Measurements from ENCODE around the gene PPARD. TPM values are rescaled to one million over a fixed set of nuclear protein-coding genes. Genes with fewer than 3 reads are reported as not detected.
"Not testable (repeated sequence)": the region's sequence is repeated elsewhere in the genome, so short reads cannot be mapped to it uniquely, and the experiment has no call there.

The PPARD gene
- total and polyA plus RNA-seq, 4 donors = 4.9 to 44.1 (median 27.7) TPM

GRCh38 chr6:35428421-35429149 lies 86.2 kb downstream of the PPARD start:
- Histone ChIP-seq H3K36me3 (ENCODE audit: control insufficient read depth, insufficient read depth, low read length) (peaks cover 42% of the 10 kb centered on the region), H3K4me1 (ENCODE audit: control insufficient read depth, insufficient read depth, low read length) (peaks cover 23% of the 10 kb centered on the region), H3K9me3 (ENCODE audit: control insufficient read depth, insufficient read depth, low read length) (peaks cover 4% of the 10 kb centered on the region), H3K27ac (ENCODE audit: low read depth, low read length) (no peak overlapping the region), H3K4me3 (ENCODE audit: low read depth, low read length) (no peak overlapping the region), H3K27me3 (ENCODE audit: control insufficient read depth, insufficient read depth, low read length) (no peaks in the 10 kb centered on the region)
- WGBS (ENCODE audit: insufficient coverage) = 73% methylated on average over 5 of the region's 10 CpGs
- no peak for DNase-seq (ENCODE audit: low read depth in 4 of 6, low spot score in 6 of 6)

- Histone ChIP-seq H3K9me3 (ENCODE audit: control insufficient read depth, insufficient read depth, low read length) (peaks cover 4% of the 10 kb centered on the region), H3K27ac (ENCODE audit: low read depth, low read length) (no peak overlapping the region), H3K27me3 (ENCODE audit: control insufficient read depth, insufficient read depth, low read length) (no peaks in the 10 kb centered on the region), H3K36me3 (ENCODE audit: control insufficient read depth, insufficient read depth, low read length) (peaks cover 33% of the 10 kb centered on the region), H3K4me3 (ENCODE audit: low read depth, low read length) (no peak overlapping the region), H3K4me1 (ENCODE audit: control insufficient read depth, insufficient read depth, low read length) (peaks cover 23% of the 10 kb centered on the region)
- DNase-seq (ENCODE audit: low read depth in 4 of 6, low spot score in 6 of 6) = no peak
- no CpG with 5 or more reads among the region's 2 CpGs for WGBS (ENCODE audit: insufficient coverage)
Measured at GRCh38 chr6:35429463-35429862, 87.1 kb downstream of the PPARD start.

- no peak overlapping the region for H3K4me3 ChIP-seq (ENCODE audit: low read depth, low read length)
- H3K4me1 ChIP-seq (ENCODE audit: control insufficient read depth, insufficient read depth, low read length) = peaks cover 5% of the 10 kb centered on the region
- 82% methylated on average over 3 of the region's 4 CpGs for WGBS (ENCODE audit: insufficient coverage)
- H3K36me3 ChIP-seq (ENCODE audit: control insufficient read depth, insufficient read depth, low read length) = peaks cover 10% of the 10 kb centered on the region
- no peak overlapping the region for H3K27ac ChIP-seq (ENCODE audit: low read depth, low read length)
- no peak for DNase-seq (ENCODE audit: low read depth in 4 of 6, low spot score in 6 of 6)
- H3K27me3 ChIP-seq (ENCODE audit: control insufficient read depth, insufficient read depth, low read length) = no peaks in the 10 kb centered on the region
- H3K9me3 ChIP-seq (ENCODE audit: control insufficient read depth, insufficient read depth, low read length) = peaks cover 4% of the 10 kb centered on the region
Measured at GRCh38 chr6:35432291-35432690, 89.9 kb downstream of the PPARD start.

GRCh38 chr6:35432702-35433101 lies 90.3 kb downstream of the PPARD start:
- H3K36me3 ChIP-seq (ENCODE audit: control insufficient read depth, insufficient read depth, low read length); H3K4me1 ChIP-seq (ENCODE audit: control insufficient read depth, insufficient read depth, low read length); H3K27ac ChIP-seq (ENCODE audit: low read depth, low read length); H3K9me3 ChIP-seq (ENCODE audit: control insufficient read depth, insufficient read depth, low read length); H3K4me3 ChIP-seq (ENCODE audit: low read depth, low read length); DNase-seq (ENCODE audit: low read depth in 4 of 6, low spot score in 6 of 6); H3K27me3 ChIP-seq (ENCODE audit: control insufficient read depth, insufficient read depth, low read length): not testable (repeated sequence)
- 75% methylated on average over 1 of the region's 3 CpGs for WGBS (ENCODE audit: insufficient coverage)

GRCh38 chr6:35435074-35435837 lies 92.9 kb downstream of the PPARD start:
- H3K9me3 ChIP-seq (ENCODE audit: control insufficient read depth, insufficient read depth, low read length) = no peaks in the 10 kb centered on the region
- DNase-seq (ENCODE audit: low read depth in 4 of 6, low spot score in 6 of 6) = no peak
- H3K4me3 ChIP-seq (ENCODE audit: low read depth, low read length) = no peak overlapping the region
- H3K4me1 ChIP-seq (ENCODE audit: control insufficient read depth, insufficient read depth, low read length) = no peaks in the 10 kb centered on the region
- no peaks in the 10 kb centered on the region for H3K36me3 ChIP-seq (ENCODE audit: control insufficient read depth, insufficient read depth, low read length)
- no peak overlapping the region for H3K27ac ChIP-seq (ENCODE audit: low read depth, low read length)
- no peaks in the 10 kb centered on the region for H3K27me3 ChIP-seq (ENCODE audit: control insufficient read depth, insufficient read depth, low read length)
- WGBS (ENCODE audit: insufficient coverage) = 85% methylated on average over 14 of the region's 16 CpGs

- 75% methylated on average over 8 of the region's 8 CpGs for WGBS (ENCODE audit: insufficient coverage)
- Histone ChIP-seq H3K27me3 (ENCODE audit: control insufficient read depth, insufficient read depth, low read length) (no peaks in the 10 kb centered on the region), H3K27ac (ENCODE audit: low read depth, low read length) (no peak overlapping the region), H3K36me3 (ENCODE audit: control insufficient read depth, insufficient read depth, low read length) (no peaks in the 10 kb centered on the region), H3K4me1 (ENCODE audit: control insufficient read depth, insufficient read depth, low read length) (no peaks in the 10 kb centered on the region), H3K4me3 (ENCODE audit: low read depth, low read length) (no peak overlapping the region), H3K9me3 (ENCODE audit: control insufficient read depth, insufficient read depth, low read length) (no peaks in the 10 kb centered on the region)
- no peak for DNase-seq (ENCODE audit: low read depth in 4 of 6, low spot score in 6 of 6)
Measured at GRCh38 chr6:35436071-35436857, 93.9 kb downstream of the PPARD start.

- DNase-seq (ENCODE audit: low read depth in 4 of 6, low spot score in 6 of 6); H3K36me3 ChIP-seq (ENCODE audit: control insufficient read depth, insufficient read depth, low read length); H3K27ac ChIP-seq (ENCODE audit: low read depth, low read length); H3K4me3 ChIP-seq (ENCODE audit: low read depth, low read length); H3K9me3 ChIP-seq (ENCODE audit: control insufficient read depth, insufficient read depth, low read length); H3K27me3 ChIP-seq (ENCODE audit: control insufficient read depth, insufficient read depth, low read length); H3K4me1 ChIP-seq (ENCODE audit: control insufficient read depth, insufficient read depth, low read length): not testable (repeated sequence)
- no CpG with 5 or more reads among the region's 7 CpGs for WGBS (ENCODE audit: insufficient coverage)
Measured at GRCh38 chr6:35438378-35439065, 96.2 kb downstream of the PPARD start.

- Histone ChIP-seq H3K9me3 (ENCODE audit: control insufficient read depth, insufficient read depth, low read length) (no peaks in the 10 kb centered on the region), H3K4me3 (ENCODE audit: low read depth, low read length) (no peak overlapping the region), H3K4me1 (ENCODE audit: control insufficient read depth, insufficient read depth, low read length) (no peaks in the 10 kb centered on the region), H3K27me3 (ENCODE audit: control insufficient read depth, insufficient read depth, low read length) (no peaks in the 10 kb centered on the region), H3K27ac (ENCODE audit: low read depth, low read length) (no peak overlapping the region), H3K36me3 (ENCODE audit: control insufficient read depth, insufficient read depth, low read length) (no peaks in the 10 kb centered on the region)
- 37% methylated on average over 3 of the region's 3 CpGs for WGBS (ENCODE audit: insufficient coverage)
- DNase-seq (ENCODE audit: low read depth in 4 of 6, low spot score in 6 of 6) = no peak
Measured at GRCh38 chr6:35439308-35439707, 97.0 kb downstream of the PPARD start.

- Histone ChIP-seq H3K36me3 (ENCODE audit: control insufficient read depth, insufficient read depth, low read length) (no peaks in the 10 kb centered on the region), H3K9me3 (ENCODE audit: control insufficient read depth, insufficient read depth, low read length) (no peaks in the 10 kb centered on the region), H3K4me3 (ENCODE audit: low read depth, low read length) (no peak overlapping the region), H3K4me1 (ENCODE audit: control insufficient read depth, insufficient read depth, low read length) (no peaks in the 10 kb centered on the region), H3K27me3 (ENCODE audit: control insufficient read depth, insufficient read depth, low read length) (no peaks in the 10 kb centered on the region), H3K27ac (ENCODE audit: low read depth, low read length) (no peak overlapping the region)
- WGBS (ENCODE audit: insufficient coverage) = 82% methylated on average over 3 of the region's 3 CpGs
- no peak for DNase-seq (ENCODE audit: low read depth in 4 of 6, low spot score in 6 of 6)
Measured at GRCh38 chr6:35441205-35441604, 98.8 kb downstream of the PPARD start.

Measured in spinal cord (tissue), 10 donors.